Astrocyte (in vitro differentiated cells and primary cell): ENCODE data around the gene TCF3. TPM values are rescaled to one million over a fixed set of nuclear protein-coding genes. Genes with fewer than 3 reads are reported as not detected.
A peak's percentile ranks its signal among the peaks of the same experiment; 100 is the strongest.

Experiments used
- DNase-seq: peaks from one replicate; pipeline ENCODE4 v3.0.0-alpha.2; 2010; ENCODE audit warnings: low read depth
- FAIRE-seq: peaks from 2 replicates; lab custom pipeline; 2011; peaks lifted over from hg19 to GRCh38; lab: Jason Lieb, UNC
- H2AFZ ChIP-seq: 2 replicates; pipeline ENCODE4 v1.6.0; 2012; ENCODE audit warnings: low read depth, low read length, inconsistent platforms
- H3K27ac ChIP-seq: 2 replicates; pipeline ENCODE4 v1.5.1; 2011; ENCODE audit warnings: low read depth, low read length, inconsistent platforms
- H3K27me3 ChIP-seq: 2 replicates; pipeline ENCODE4 v1.6.0; 2011; ENCODE audit warnings: low read length, inconsistent platforms; ENCODE audit not compliant: insufficient read depth
- H3K36me3 ChIP-seq: 2 replicates; pipeline ENCODE4 v1.5.1; 2011; ENCODE audit warnings: low read length, inconsistent platforms; ENCODE audit not compliant: insufficient read depth
- H3K4me1 ChIP-seq: 2 replicates; pipeline ENCODE4 v1.5.1; 2011; ENCODE audit warnings: low read length, inconsistent platforms; ENCODE audit not compliant: insufficient read depth
- H3K4me2 ChIP-seq: 2 replicates; pipeline ENCODE4 v1.6.0; 2012; ENCODE audit warnings: low read length, inconsistent platforms
- H3K4me3 ChIP-seq: 2 replicates; pipeline ENCODE4 v1.5.1; 2011; ENCODE audit warnings: low read depth, mild to moderate bottlenecking, low read length, inconsistent platforms; ENCODE audit not compliant: insufficient read depth
- H3K79me2 ChIP-seq: 2 replicates; pipeline ENCODE4 v1.6.0; 2012; ENCODE audit warnings: mild to moderate bottlenecking, low read length, inconsistent platforms; ENCODE audit not compliant: insufficient read depth
- H3K9ac ChIP-seq: 2 replicates; pipeline ENCODE4 v1.6.0; 2012; ENCODE audit warnings: mild to moderate bottlenecking, low read length, inconsistent platforms
- H3K9me3 ChIP-seq: 2 replicates; pipeline ENCODE4 v1.5.1; 2012; ENCODE audit warnings: low read depth, mild to moderate bottlenecking, low read length, inconsistent platforms; ENCODE audit not compliant: insufficient read depth
- H4K20me1 ChIP-seq: 2 replicates; pipeline ENCODE4 v1.6.0; 2012; ENCODE audit warnings: low read length, inconsistent platforms; ENCODE audit not compliant: insufficient read depth
- H3K27ac Mint-ChIP-seq: one replicate; pipeline ENCODE4 v1.8.0; 2021; ENCODE audit warnings: mild to moderate bottlenecking, mixed read lengths; ENCODE audit not compliant: unreplicated experiment
- H3K27me3 Mint-ChIP-seq: one replicate; pipeline ENCODE4 v1.8.0; 2021; ENCODE audit warnings: low read depth, mixed read lengths; ENCODE audit not compliant: unreplicated experiment
- H3K36me3 Mint-ChIP-seq: one replicate; pipeline ENCODE4 v1.8.0; 2021; ENCODE audit warnings: low read depth, mixed read lengths; ENCODE audit not compliant: unreplicated experiment
- H3K4me1 Mint-ChIP-seq: one replicate; pipeline ENCODE4 v1.8.0; 2021; ENCODE audit warnings: low read depth, mixed read lengths; ENCODE audit not compliant: unreplicated experiment
- H3K4me3 Mint-ChIP-seq: one replicate; pipeline ENCODE4 v1.8.0; 2021; ENCODE audit warnings: mild to moderate bottlenecking, moderate library complexity, mixed read lengths; ENCODE audit not compliant: unreplicated experiment
- H3K9me3 Mint-ChIP-seq: one replicate; pipeline ENCODE4 v1.8.0; 2021; ENCODE audit warnings: mild to moderate bottlenecking, mixed read lengths; ENCODE audit not compliant: unreplicated experiment
- EZH2 ChIP-seq: IDR thresholded peaks from 2 replicates; pipeline ENCODE4 v1.6.1; 2012; ENCODE audit warnings: mild to moderate bottlenecking, low read length, inconsistent platforms; ENCODE audit not compliant: insufficient read depth
- total RNA-seq: library from RNA; stranded (reverse); gene quantifications from 2 replicates; pipeline ENCODE4 v1.2.1, GENCODE V29; 2021
- TF ChIP-seq, protein P1 (sequence below): IDR thresholded peaks from 2 replicates; pipeline ENCODE4 v1.5.1; 2011; ENCODE audit warnings: low read depth, mild to moderate bottlenecking, inconsistent platforms, low read length, moderate library complexity; ENCODE audit not compliant: insufficient read depth

The TCF3 gene
- total RNA-seq, 1 donor from 2014 or later: 173 TPM

DNA sequence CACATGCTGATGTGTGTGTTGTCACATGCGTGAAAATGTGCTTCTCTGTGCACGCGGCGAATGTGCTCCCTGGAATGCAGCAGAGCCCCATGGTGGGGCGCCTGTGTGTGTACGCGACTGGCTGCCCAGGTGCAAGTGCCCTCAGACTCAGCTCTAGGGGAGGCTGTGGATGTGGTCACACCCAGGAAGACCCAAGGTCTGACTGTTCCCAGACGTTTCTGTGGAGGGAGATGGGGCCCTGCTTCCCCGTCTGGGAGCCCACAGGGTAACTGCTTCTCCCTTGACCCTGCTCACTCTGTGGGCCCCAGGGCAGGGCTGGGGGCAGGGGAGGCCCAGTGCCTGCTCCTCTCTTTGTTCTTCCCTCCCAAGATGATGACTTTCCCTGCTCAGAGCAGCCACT, 39.3 kb downstream of the TCF3 start:
- Histone ChIP-seq H2AFZ (no peak overlapping the region), H3K9ac (no peak overlapping the region), H3K27ac (no peak overlapping the region), H3K4me3 (no peak overlapping the region), H3K36me3 (peaks cover 16% of the 10 kb centered on the region), H3K27me3 (no peaks in the 10 kb centered on the region), H3K4me1 (peaks cover 7% of the 10 kb centered on the region), H3K79me2 (no peaks in the 10 kb centered on the region), H3K9me3 (no peaks in the 10 kb centered on the region), H3K4me2 (no peak overlapping the region), H4K20me1 (peaks cover 39% of the 10 kb centered on the region)
- no peaks in the 10 kb centered on the region for H3K27me3 Mint-ChIP-seq
- no peaks in the 10 kb centered on the region for H3K9me3 Mint-ChIP-seq
- TF ChIP-seq, protein P1, sequence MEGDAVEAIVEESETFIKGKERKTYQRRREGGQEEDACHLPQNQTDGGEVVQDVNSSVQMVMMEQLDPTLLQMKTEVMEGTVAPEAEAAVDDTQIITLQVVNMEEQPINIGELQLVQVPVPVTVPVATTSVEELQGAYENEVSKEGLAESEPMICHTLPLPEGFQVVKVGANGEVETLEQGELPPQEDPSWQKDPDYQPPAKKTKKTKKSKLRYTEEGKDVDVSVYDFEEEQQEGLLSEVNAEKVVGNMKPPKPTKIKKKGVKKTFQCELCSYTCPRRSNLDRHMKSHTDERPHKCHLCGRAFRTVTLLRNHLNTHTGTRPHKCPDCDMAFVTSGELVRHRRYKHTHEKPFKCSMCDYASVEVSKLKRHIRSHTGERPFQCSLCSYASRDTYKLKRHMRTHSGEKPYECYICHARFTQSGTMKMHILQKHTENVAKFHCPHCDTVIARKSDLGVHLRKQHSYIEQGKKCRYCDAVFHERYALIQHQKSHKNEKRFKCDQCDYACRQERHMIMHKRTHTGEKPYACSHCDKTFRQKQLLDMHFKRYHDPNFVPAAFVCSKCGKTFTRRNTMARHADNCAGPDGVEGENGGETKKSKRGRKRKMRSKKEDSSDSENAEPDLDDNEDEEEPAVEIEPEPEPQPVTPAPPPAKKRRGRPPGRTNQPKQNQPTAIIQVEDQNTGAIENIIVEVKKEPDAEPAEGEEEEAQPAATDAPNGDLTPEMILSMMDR: no peak
- TF ChIP-seq EZH2: no peak
- H3K4me3 Mint-ChIP-seq: no peak overlapping the region
- H3K4me1 Mint-ChIP-seq: peaks cover 2% of the 10 kb centered on the region
- peak overlapping the region; percentile 41 for H3K27ac Mint-ChIP-seq
- FAIRE-seq (no peak), DNase-seq (no peak)
- peaks cover 7% of the 10 kb centered on the region for H3K36me3 Mint-ChIP-seq

DNA sequence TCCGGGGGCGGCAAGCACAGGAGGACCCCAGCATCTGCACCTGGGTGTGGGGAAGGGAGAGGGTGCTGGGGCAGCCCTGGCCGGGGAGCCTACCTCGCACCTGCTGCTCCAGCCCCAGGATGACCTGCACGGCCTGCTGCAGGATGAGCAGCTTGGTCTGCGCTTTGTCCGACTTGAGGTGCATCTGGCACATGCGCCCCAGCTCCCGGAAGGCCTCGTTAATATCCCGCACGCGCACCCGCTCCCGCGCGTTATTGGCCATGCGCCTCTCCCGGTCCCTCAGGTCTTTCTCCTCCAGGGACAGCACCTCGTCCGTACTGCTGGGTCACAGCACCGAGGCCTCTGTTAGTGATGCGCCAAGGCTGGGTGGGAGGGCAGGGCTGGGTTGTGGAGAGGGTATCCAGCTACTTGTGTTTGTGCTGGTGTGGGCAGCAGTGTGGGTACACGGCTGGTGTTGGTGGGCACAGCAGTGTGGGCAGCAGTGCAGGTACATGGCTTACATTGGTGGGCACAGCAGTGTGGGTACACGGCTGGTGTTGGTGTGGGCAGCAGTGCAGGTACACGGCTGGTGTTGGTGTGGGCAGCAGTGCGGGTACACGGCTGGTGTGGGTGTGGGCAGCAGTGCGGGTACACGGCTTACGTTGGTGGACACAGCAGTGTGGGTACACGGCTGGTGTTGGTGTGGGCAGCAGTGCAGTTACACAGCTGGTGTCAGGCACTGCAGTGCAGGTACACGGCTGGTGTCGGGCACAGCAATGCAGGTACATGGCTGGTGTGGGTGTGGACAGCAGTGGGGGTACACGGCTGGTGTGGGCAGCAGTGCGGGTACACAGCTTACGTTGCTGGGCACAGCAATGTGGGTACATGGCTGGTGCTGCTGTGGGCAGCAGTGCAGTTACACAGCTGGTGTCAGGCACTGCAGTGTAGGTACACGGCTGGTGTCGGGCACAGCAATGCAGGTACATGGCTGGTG, 40.0 kb downstream of the TCF3 start:
- no peak overlapping the region for H3K4me3 ChIP-seq
- no peak overlapping the region for H3K4me2 ChIP-seq
- no peak overlapping the region for H2AFZ ChIP-seq
- FAIRE-seq (no peak), DNase-seq (no peak)
- H3K9me3 ChIP-seq: no peaks in the 10 kb centered on the region
- no peaks in the 10 kb centered on the region for H3K27me3 Mint-ChIP-seq
- peaks cover 32% of the 10 kb centered on the region for H4K20me1 ChIP-seq
- peaks cover 7% of the 10 kb centered on the region for H3K4me1 ChIP-seq
- no peak overlapping the region for H3K27ac ChIP-seq
- H3K4me1 Mint-ChIP-seq: peaks cover 2% of the 10 kb centered on the region
- H3K36me3 ChIP-seq: peaks cover 16% of the 10 kb centered on the region
- no peak overlapping the region for H3K9ac ChIP-seq
- no peak overlapping the region for H3K27ac Mint-ChIP-seq
- no peaks in the 10 kb centered on the region for H3K79me2 ChIP-seq
- no peak overlapping the region for H3K4me3 Mint-ChIP-seq
- H3K27me3 ChIP-seq: no peaks in the 10 kb centered on the region
- H3K36me3 Mint-ChIP-seq: peaks cover 7% of the 10 kb centered on the region
- TF ChIP-seq, protein P1: no peak
- TF ChIP-seq EZH2: no peak
- no peaks in the 10 kb centered on the region for H3K9me3 Mint-ChIP-seq

DNA sequence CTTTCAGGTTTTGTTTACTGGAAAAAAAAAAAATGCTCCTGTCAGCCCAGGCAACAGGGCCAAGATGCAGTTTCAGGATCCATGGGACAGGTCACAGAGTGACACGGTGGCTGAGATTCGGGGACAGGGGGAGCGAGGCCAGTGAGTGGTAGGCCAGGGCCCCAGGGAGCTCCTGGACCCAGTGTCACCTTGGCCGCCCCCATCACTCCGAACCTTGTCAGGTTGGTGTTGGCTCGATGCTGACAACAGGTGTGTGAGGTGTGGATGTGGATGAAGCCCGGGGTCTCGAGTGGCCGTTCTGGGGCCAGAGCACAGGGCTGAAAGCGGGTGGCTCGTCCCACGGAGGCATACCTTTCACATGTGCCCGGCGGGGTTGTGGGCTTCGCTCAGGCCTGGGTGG, 41.1 kb downstream of the TCF3 start:
- Histone ChIP-seq H3K27me3 (no peaks in the 10 kb centered on the region), H2AFZ (no peak overlapping the region), H3K4me3 (no peak overlapping the region), H4K20me1 (peaks cover 21% of the 10 kb centered on the region), H3K36me3 (peaks cover 8% of the 10 kb centered on the region), H3K4me1 (no peaks in the 10 kb centered on the region), H3K9ac (no peak overlapping the region), H3K27ac (no peak overlapping the region), H3K9me3 (no peaks in the 10 kb centered on the region), H3K79me2 (no peaks in the 10 kb centered on the region), H3K4me2 (no peak overlapping the region)
- H3K9me3 Mint-ChIP-seq: no peaks in the 10 kb centered on the region
- H3K27ac Mint-ChIP-seq: no peak overlapping the region
- H3K4me3 Mint-ChIP-seq: no peak overlapping the region
- TF ChIP-seq, protein P1: no peak
- no peak for TF ChIP-seq EZH2
- no peaks in the 10 kb centered on the region for H3K27me3 Mint-ChIP-seq
- peaks cover 2% of the 10 kb centered on the region for H3K4me1 Mint-ChIP-seq
- FAIRE-seq: no peak
- H3K36me3 Mint-ChIP-seq: peaks cover 7% of the 10 kb centered on the region
- no peak for DNase-seq
